ENCODE measurements around the gene TSPAN13. TPM values are rescaled to one million over a fixed set of nuclear protein-coding genes. Genes with fewer than 3 reads are reported as not detected.

TSPAN13 gene
- polyA plus RNA-seq, 1 donor from 2014 or later: 315 TPM

- Histone ChIP-seq H2AFZ (ENCODE audit: low read depth, low read length) (no peak overlapping the region), H3K27me3 (ENCODE audit: insufficient read depth, low read depth, low read length) (no peaks in the 10 kb centered on the region), H3K79me2 (replicated peaks; ENCODE audit: insufficient read depth, low read length) (no peaks in the 10 kb centered on the region), H3F3A (ENCODE audit: insufficient read depth, low read length, poor library complexity, severe bottlenecking) (no peaks in the 10 kb centered on the region), H3K36me3 (ENCODE audit: insufficient read depth, low read length) (no peaks in the 10 kb centered on the region), H3K4me3 (ENCODE audit: low read length) (no peak overlapping the region), H4K20me1 (ENCODE audit: insufficient read depth) (no peaks in the 10 kb centered on the region), H3K4me2 (ENCODE audit: low read length) (no peak overlapping the region), H3K9me3 (ENCODE audit: low read length) (no peaks in the 10 kb centered on the region), H3K9ac (ENCODE audit: low read length) (no peak overlapping the region), H3K9me2 (ENCODE audit: insufficient read depth, low read length) (no peaks in the 10 kb centered on the region), H3K27ac (ENCODE audit: low read length) (no peak overlapping the region)
- no peak for TF ChIP-seq RAD21 (conservative IDR thresholded peaks at IDR 0.05)
Observed at GRCh38 chr7:16726189-16726588, 27.4 kb upstream of the TSPAN13 start.

- Histone ChIP-seq H3K9ac (ENCODE audit: low read length) (no peak overlapping the region), H3K9me2 (ENCODE audit: insufficient read depth, low read length) (no peaks in the 10 kb centered on the region), H3F3A (ENCODE audit: insufficient read depth, low read length, poor library complexity, severe bottlenecking) (no peaks in the 10 kb centered on the region), H3K4me2 (ENCODE audit: low read length) (no peak overlapping the region), H3K27me3 (ENCODE audit: insufficient read depth, low read depth, low read length) (no peaks in the 10 kb centered on the region), H3K27ac (ENCODE audit: low read length) (no peak overlapping the region), H3K36me3 (ENCODE audit: insufficient read depth, low read length) (no peaks in the 10 kb centered on the region), H4K20me1 (ENCODE audit: insufficient read depth) (no peaks in the 10 kb centered on the region), H3K4me3 (ENCODE audit: low read length) (no peak overlapping the region), H3K79me2 (replicated peaks; ENCODE audit: insufficient read depth, low read length) (no peaks in the 10 kb centered on the region), H2AFZ (ENCODE audit: low read depth, low read length) (no peak overlapping the region), H3K9me3 (ENCODE audit: low read length) (no peaks in the 10 kb centered on the region)
- TF ChIP-seq RAD21 (conservative IDR thresholded peaks at IDR 0.05): no peak
- TF ChIP-seq CTCF (IDR thresholded peaks at IDR 0.05; ENCODE audit: poor library complexity, severe bottlenecking): no peak
- no peak for TF ChIP-seq MXI1 (conservative IDR thresholded peaks at IDR 0.05; ENCODE audit: poor library complexity, severe bottlenecking)
- TF ChIP-seq SMC3 (conservative IDR thresholded peaks at IDR 0.05; ENCODE audit: poor library complexity): no peak
- no peak for TF ChIP-seq EP300 (conservative IDR thresholded peaks at IDR 0.05; ENCODE audit: poor library complexity, severe bottlenecking)
- TF ChIP-seq REST (IDR thresholded peaks at IDR 0.05; ENCODE audit: borderline replicate concordance): no peak
- TF ChIP-seq EZH2 (IDR thresholded peaks at IDR 0.05; ENCODE audit: borderline replicate concordance, insufficient read depth, low read length, poor library complexity, severe bottlenecking): no peak
- TF ChIP-seq TAF1 (IDR thresholded peaks at IDR 0.05; ENCODE audit: low read depth): no peak
- TF ChIP-seq POLR2AphosphoS5 (IDR thresholded peaks at IDR 0.05): no peak
Observed at GRCh38 chr7:16727736-16728135, 25.8 kb upstream of the TSPAN13 start.

GRCh38 chr7:16728811-16729210 lies 24.7 kb upstream of the TSPAN13 start:
- no peaks in the 10 kb centered on the region for H4K20me1 ChIP-seq (ENCODE audit: insufficient read depth)
- H3F3A ChIP-seq (ENCODE audit: insufficient read depth, low read length, poor library complexity, severe bottlenecking): no peaks in the 10 kb centered on the region
- H2AFZ ChIP-seq (ENCODE audit: low read depth, low read length): no peak overlapping the region
- TF ChIP-seq POLR2AphosphoS5 (IDR thresholded peaks at IDR 0.05) (no peak), REST (IDR thresholded peaks at IDR 0.05; ENCODE audit: borderline replicate concordance) (no peak), CTCF (IDR thresholded peaks at IDR 0.05; ENCODE audit: poor library complexity, severe bottlenecking) (no peak), EP300 (conservative IDR thresholded peaks at IDR 0.05; ENCODE audit: poor library complexity, severe bottlenecking) (no peak)
- H3K27ac ChIP-seq (ENCODE audit: low read length): no peak overlapping the region
- H3K27me3 ChIP-seq (ENCODE audit: insufficient read depth, low read depth, low read length): no peaks in the 10 kb centered on the region
- H3K9me3 ChIP-seq (ENCODE audit: low read length): no peaks in the 10 kb centered on the region
- no peaks in the 10 kb centered on the region for H3K36me3 ChIP-seq (ENCODE audit: insufficient read depth, low read length)
- no peaks in the 10 kb centered on the region for H3K79me2 ChIP-seq (replicated peaks; ENCODE audit: insufficient read depth, low read length)
- no peak overlapping the region for H3K9ac ChIP-seq (ENCODE audit: low read length)
- H3K4me3 ChIP-seq (ENCODE audit: low read length): no peak overlapping the region
- H3K4me2 ChIP-seq (ENCODE audit: low read length): no peak overlapping the region
- H3K9me2 ChIP-seq (ENCODE audit: insufficient read depth, low read length): no peaks in the 10 kb centered on the region

Data from neural cell (in vitro differentiated cells).